HG02852 (cell line): ENCODE measurements around the gene SRRM4.
"Not testable (repeated sequence)": the region's sequence is repeated elsewhere in the genome, so short reads cannot be mapped to it uniquely, and the experiment has no call there.

ENCODE experiments used
- ATAC-seq: cut with Tn5 transposase; IDR thresholded peaks from one replicate; pipeline ENCODE4 v1.9.1; 2021; ENCODE audit warnings: mild to moderate bottlenecking, moderate library complexity; ENCODE audit not compliant: unreplicated experiment

SRRM4 gene

DNA sequence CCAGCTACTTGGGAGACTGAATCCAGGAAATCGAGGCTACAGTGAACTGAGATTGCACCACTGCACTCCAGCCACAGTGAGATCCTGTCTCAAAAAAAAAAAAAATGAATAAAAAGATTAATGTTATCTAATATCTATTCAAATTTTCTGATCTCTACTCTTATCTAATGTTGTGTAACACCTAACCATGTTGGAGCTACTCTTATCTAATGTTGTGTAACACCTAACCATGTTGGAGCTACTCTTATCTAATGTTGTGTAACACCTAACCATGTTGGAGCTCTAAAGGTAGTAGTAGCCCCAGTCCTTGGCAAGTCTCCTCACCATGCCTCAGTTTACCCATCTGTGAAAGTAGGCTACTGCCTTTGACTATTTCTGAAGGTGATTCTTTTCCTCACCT, 26.9 kb downstream of the SRRM4 start:
- not testable (repeated sequence) for ATAC-seq

DNA sequence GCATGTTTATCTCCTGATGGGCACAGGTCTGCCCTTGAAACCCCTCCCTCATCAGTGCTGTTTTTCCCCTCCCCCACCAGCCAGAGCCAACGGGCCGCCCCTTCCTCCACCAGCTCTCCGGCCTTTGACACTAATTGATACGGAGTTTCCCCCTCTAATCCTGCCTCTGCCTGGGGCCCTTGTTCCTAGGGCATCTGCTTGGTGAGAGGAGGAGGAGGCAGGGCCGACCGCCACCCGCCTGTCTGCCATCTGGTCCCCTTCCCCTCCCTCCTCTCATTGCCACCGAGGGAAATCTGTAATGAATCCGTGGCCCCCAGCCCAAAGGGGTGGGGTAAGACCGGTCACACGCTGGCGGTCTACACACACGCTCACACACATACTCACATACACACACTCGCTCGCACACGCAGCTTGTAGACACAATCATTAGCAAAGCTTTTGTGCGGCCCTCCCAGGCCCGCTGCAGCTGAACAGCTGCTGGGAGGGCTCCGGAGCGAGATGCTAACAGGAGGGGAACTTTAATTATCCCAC, 27.4 kb downstream of the SRRM4 start:
- no peak for ATAC-seq

DNA sequence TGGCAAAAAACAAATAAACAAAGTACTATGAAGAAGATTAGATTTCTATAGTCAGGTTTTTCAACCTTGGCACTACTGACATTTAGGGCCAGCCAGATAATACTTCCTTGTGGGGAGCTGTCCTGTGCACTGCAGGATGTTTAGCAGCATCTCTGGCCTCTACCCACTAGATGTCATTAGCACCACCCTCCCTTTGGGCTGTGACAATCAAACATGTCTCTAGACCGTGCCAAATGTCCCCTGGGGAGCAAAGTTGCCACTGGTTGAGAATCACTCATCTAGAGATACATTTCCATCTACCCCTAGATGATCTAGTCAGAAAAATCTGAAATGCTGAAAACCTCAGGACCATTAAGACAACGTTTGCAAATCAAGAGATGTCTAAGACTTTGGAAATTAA, 29.9 kb downstream of the SRRM4 start:
- ATAC-seq, result no peak

DNA sequence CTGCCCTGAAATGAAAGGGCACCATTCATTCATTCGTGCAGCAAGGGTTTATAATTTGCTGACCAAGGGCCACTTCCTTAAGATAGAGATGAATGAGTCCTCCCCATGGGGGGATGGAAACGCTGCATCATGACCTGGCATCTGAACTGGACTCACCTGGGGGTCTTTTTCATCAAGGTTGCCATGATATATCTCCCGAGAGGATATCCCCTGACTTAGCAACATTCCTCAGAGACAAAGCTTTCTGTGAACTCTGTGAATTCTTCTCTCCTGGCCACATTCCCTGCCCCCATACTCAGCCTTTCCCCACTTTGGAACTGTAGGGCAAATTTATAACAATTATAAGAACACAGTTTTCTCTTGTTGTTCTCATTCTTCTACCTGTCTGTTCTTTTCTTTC, 30.8 kb downstream of the SRRM4 start:
- no peak for ATAC-seq

DNA sequence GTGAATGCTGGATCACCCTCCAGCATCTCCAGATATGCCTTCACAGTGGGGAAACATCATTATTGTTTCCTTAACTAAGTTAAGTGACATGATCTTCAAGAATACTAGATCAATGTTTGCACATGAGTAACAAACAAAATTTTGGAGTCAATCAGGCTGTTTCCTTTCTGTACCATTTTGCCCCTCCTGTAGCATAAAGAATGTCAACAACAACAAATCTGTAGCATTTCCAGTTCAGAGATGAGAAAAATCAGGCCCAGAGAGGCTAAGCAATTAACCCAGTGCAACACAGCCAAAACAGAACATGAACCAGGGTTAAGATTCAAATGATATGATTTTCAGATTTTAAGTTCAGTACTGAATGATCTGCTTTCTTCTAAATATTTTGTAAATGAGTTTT, 31.7 kb downstream of the SRRM4 start:
- no peak for ATAC-seq

DNA sequence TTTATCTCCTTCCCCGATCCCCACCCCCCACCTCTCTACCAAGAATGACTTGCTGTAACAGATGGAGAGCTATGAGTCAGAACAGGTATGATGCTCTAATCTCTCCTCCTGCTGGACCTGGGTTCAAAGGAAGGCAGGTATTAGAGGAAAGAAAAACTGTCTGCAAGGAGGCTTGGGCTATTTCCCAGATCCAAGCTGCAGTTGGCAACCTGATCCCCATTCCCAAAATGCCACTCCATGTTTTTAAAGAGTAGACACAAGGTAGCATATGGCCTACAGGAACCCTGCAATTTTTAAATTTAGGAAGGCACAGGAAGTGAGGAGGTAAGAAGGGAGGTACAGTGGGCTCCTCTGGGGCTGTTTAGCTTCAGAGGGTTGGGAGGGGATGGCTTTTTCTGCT, 33.0 kb downstream of the SRRM4 start:
- no peak for ATAC-seq

DNA sequence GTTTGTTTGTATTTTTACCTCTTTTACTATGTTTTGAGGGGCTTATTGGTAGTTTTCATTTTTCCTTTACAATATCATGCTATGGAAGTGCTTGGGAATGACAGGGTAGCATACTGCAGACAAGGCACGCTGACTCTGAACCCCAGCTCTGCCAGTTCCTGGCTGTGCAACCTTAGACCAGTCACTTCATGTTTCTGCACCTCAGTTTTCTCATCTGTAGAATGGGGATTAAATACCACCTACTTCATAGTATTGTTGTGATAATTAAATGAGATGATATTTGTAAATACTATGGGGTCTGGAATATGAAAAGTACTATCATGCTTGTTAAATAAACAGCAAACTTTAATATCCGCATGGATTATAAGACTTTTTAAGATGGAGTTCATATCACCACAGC, 35.4 kb downstream of the SRRM4 start:
- ATAC-seq, result no peak

DNA sequence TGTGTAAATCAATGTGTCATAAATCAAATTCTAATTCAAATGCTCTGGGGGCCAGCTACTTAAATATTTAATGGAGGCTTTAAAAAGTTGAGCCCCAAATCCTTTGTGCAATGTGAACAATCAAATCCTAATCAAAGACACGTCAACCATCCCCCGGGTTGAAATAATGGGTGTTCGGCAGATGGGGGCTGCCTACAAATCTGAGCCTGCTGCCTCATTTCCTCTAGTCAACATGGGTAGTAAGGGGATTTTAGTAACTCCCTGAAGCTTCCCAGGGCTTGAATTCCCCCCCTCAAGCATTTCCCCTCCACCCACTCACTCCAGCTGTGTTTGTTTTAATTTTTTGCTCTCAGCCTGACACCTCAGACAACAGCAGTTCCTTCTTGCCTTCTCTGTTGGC, 37.8 kb downstream of the SRRM4 start:
- no peak for ATAC-seq

DNA sequence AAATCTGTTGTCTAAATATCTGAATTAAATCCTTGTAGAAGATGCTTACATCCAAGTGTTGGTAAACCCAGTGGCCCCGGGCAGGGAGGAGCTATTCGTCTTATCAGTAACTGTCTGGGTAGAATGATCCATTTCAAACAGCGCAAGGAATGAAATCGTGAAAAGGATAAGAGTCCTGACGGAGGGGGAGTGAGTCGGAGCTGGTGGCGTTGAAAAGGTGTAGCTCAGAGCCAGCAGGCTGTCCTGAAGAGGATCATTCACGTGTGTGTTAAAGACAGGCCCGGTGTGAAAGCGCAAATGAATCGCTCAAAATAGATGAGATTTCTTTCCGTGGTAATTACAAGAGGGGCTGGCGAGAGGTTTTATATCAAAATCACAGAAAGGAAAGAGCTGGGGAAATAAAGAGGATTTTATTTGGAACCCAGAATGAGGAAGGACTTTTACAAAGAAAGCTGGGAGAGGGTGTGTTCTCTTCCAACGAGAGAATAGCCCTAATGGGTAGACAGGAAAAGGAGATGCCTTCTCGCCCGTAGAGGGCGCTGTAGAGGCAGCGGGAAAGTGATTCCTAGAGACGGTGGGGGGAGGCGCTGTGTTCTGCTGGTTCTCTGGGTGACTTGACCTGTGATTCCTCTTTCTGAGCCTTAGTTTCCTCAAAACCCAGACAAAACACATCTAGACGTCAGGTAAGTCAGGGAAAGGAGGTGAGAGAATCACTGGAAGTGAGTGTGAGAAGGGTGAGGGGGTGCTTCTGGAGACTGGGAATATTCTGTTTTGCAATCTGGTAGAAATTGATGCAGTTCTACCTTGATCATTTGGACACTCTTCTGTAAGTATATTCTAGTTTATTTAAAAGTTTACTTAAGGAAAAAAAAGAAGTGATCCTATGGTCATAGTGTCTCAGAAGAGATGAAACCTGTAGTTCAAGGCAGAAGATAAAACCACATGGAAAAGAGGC, 39.3 kb downstream of the SRRM4 start:
- no peak for ATAC-seq

DNA sequence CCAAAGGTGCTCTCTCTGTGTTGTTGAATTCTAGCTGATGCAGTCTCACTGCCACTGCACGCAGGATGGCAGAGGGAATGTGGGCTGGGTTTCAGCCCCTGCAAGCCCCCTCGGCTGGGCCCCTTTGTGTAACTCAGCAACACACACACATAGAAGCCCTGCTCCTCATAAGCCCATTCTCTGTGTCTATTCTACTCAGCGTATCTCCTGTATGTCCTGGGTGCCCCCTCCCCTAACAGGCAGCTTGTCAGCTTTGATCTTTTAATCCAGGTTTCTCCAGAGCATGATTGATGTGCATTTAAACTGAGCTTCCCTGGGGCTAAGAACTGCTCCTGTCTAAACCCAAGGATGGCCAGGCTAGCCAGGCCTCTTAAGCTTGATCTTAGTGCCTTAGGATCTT, 43.0 kb downstream of the SRRM4 start:
- ATAC-seq, result no peak

DNA sequence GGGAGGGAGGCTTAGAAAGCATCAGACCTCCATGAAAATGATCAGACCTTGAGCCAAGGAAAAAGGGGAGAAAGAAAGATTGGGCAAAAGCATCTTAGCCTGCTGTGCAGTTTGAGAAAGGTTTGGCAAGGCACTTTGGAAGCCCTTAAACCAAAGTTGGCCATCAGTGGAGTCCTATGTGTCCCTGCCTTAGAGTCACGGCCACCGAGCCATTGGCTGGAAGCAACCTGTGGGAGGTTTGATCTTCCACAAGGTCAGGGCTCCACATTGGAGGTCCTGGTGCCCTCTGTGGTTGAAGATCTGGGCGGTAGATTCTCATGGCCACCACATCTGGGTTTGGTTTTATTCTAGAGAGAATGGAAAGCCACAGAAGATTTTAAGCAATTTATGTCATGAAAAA, 44.4 kb downstream of the SRRM4 start:
- no peak for ATAC-seq

DNA sequence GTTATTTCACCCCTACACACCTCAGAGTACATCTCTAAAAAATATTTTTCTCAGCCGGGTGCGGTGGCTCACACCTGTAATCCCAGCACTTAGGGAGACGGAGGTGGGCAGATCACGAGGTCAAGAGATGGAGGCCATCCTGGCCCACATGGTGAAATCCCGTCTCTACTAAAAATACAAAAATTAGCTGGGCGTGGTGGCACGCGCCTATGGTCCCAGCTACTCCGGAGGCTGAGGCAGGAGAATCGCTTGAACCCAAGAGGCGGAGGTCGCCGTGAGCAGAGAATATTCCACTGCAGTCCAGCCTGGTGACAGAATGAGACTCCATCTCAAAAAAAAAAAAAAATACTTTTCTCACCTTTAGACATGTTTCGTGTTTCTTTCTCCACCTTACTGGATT, 52.0 kb downstream of the SRRM4 start:
- not testable (repeated sequence) for ATAC-seq

DNA sequence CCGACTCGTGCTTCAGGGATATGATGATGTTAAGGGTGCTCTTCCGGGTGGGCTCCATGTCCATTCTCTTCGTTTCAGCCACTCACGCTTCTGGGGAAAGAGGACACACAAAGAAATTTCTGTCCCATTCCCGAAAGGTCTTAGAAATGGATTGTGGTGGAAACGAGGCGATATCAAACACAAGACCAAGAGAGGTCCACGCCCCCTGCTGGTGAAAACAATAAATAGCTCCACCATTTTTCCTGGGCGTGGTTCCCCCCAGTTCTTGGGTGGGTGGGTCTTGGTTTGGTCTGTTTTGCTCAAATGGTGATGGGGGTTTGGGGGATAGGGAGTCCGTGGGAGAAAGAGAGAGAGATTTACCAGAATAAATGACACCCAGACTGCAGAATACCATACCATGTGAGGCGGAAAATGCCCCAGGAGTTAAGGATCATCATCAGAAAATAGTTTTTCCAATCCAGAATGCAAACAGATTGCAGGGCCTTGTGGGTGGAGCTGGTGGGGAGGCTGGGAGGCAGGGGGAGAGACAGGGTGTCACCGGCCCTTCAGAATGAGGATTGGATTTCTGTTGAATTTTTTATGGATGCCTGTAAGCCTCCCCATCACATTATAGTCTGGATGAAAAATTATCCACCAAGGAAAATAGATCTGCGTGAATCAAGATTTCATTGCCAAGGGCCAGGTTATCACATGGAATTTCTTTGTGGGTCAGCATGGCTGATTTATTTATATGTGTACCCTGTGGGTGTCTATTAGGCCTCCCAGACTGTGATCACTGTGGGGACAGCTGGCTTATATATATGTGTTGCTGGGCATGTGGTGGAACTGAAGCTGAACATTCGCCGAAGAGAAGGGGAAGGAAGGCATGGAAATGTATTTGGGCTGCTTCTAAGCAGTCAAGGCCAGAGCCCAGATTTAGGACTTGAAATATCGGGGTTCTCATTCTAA, 55.8 kb downstream of the SRRM4 start:
- ATAC-seq, result no peak

DNA sequence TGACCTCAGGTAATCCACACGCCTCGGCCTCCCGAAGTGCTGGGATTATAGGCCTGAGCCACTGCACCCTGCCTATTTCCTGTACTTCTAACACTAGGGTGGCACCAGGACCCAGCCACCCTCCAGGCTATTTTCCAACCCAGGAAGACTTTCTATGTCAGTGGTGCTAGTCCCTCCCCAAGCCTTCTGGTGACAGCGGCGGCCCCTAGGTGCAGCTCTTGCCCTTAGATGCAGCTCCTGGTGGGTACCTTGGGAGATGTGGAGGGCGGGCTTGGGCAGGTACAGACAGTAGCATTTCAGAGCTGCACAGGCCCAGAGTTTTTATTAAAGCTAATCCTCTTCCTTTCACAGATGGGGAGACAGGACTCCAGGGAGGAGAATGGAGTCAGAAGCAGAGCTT, 62.8 kb downstream of the SRRM4 start:
- no peak for ATAC-seq

DNA sequence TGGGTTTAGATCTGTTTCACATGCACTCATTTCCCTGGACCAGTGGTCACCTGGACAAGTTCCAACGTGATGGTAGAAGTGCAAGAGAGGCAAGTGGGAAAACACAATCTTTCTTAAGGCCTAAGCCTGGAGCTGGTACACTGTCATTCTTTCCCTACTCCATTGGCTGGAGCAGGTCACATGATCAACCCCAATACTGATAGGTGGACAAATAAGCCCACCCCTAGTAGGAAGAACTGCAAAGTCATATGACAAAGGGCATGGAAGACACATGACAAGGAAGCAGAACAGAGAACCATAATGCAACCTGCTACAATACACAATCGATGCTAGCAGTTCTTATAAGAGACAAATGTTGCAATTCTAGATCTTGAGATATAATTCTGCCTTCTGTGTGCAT, 66.3 kb downstream of the SRRM4 start:
- ATAC-seq, result no peak

DNA sequence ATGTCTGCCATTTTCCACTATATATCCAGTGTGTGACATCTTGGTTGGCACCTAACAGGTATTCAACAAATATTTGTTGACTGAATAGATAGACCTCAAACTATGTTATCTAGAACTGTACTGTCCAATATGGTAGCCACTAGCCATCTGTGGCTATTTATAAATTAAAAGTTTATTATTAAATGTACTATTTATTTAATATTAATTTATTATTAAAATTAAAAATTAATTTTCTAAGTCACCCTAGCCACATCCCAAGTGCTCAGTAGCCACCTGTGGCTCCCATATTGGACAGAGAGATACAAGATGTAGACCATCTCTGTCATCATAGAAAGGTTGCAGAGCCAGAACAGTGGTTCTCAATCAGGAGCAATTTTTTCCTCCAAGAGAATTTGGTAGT, 69.3 kb downstream of the SRRM4 start:
- ATAC-seq, result no peak

DNA sequence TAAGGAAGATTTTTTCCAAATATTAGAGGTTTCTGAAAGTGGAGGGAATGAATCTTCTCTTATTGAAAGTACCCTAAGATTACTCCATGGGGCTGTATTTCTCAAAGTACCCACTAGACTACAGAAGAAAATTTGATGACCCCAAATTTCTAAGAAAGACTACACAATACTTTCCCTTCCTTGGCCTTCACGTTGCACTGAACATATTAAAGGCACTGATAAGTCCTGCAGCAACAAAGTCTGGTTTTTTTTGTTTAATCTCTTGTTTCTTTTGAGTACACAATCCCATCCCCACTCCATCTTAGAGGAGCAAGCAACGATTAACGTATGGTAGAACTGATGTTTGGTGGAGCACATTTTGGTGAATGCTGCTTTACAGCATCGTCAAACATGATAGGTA, 70.1 kb downstream of the SRRM4 start:
- ATAC-seq, result no peak

DNA sequence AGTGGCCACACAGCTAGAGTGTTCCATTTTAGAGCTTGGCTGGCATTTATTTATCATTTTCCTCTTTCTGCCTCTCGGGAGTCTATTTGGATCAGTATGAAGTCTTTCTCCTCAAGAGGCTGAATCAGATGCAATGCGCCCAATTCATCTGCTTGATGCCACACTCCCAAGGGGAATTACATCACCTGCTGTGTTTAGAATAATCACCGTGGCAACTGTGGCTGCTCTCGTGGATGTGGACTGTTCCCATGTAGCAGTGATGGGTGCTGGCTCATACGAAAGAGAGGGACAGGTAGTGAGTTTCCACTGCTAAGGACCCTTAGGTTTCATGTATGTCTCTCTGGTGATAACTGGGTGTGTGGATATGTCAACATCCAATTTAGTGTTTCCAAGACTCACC, 70.7 kb downstream of the SRRM4 start:
- ATAC-seq, result no peak

DNA sequence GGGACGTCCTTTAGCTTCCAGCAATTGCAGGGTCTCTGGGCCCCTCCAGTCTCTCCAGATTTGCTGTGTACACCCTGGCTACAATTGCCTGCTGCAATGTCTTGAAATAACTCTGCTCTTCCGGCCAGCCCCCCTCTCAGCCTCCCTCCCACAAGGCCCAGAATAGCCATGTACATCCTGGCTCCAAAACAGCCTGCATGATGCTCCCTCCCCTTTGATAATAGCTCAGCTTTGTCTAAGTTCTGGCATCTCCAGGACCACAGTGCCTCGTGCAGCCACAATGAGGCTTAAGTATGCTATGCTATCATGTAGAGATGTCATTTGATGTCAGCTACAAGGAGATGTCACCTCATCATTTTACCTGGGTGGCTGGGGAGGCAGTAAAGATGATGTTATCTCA, 74.6 kb downstream of the SRRM4 start:
- ATAC-seq, result no peak

DNA sequence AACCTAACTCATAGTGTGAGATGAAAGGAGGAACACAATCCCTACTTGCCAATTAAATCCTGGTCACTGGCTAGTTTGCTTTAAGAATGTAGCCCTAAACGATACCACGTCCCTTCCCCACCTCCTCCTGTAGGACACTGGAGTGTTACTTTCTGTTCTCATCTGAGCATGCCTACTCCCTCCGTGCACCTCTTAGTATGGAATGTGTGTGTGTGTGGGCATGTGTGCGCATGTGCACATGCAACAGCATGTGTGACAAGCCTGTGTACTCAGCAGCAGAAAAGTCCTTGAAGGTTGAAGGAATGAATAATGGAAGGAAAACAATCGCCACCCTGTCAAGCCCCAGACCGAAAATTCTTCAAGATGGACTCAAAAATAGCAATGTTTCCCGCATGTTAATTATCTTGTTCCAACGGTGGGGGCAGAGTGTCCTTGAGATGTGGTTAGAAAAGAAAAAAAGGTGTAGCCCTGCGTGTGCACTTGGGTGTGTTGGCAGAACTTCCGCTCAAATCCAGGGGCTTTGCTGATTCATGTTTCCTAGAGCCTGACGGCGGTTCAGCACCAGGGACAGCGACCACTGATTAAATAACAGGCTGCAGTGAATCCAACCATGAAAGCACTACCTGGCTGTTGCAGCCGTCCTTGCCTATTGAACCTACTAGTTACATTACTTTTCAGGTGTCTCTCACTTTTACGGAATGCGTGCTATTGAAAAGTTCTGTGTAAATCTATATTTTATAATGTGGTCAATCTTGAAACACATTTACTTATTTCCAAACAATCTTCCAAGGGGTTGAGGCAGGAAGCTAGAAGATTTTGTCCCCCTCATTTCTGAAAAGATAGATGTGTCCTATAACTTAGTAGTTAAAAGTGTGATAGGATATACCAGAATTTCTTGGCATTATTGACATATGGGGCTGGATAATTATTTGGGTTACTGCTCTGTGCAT, 79.8 kb downstream of the SRRM4 start:
- no peak for ATAC-seq
